GM23338 (cell line): Measurements from ENCODE around the gene CTNND2. TPM values are rescaled to one million over a fixed set of nuclear protein-coding genes. Genes with fewer than 3 reads are reported as not detected.

Experiments
- ATAC-seq: fragments of 200-7000 bp; cut with Tn5 transposase; 3 replicates; pipeline ENCODE4 v1.9.1; 2020
- DNase-seq: peaks from one replicate; pipeline ENCODE4 v3.0.0-alpha.2; 2015; ENCODE audit warnings: low spot score
- H2AFZ ChIP-seq: fragments of 200-600 bp; sonication (generic); 2 replicates; pipeline ENCODE4 v1.8.0; 2016; ENCODE audit warnings: antibody characterized with exemption, mild to moderate bottlenecking, moderate library complexity
- H3F3A ChIP-seq: fragments of 200-600 bp; sonication (generic); replicated peaks from 2 replicates; pipeline ENCODE4 v1.8.0; 2017; ENCODE audit warnings: antibody characterized with exemption, mixed run types, low read depth
- H3K27ac ChIP-seq: fragments of 200-600 bp; sonication (generic); 2 replicates; pipeline ENCODE4 v1.6.1; 2016; ENCODE audit warnings: low read depth
- H3K27me3 ChIP-seq: fragments of 200-600 bp; sonication (generic); 2 replicates; pipeline ENCODE4 v1.8.0; 2016; ENCODE audit warnings: mild to moderate bottlenecking, mixed run types, moderate library complexity; ENCODE audit not compliant: insufficient read depth
- H3K36me3 ChIP-seq: fragments of 200-600 bp; sonication (generic); 2 replicates; pipeline ENCODE4 v1.8.0; 2016; ENCODE audit warnings: mild to moderate bottlenecking; ENCODE audit not compliant: insufficient read depth
- H3K4me1 ChIP-seq: fragments of 200-600 bp; sonication (generic); 2 replicates; pipeline ENCODE4 v1.8.0; 2016; ENCODE audit warnings: mild to moderate bottlenecking, moderate library complexity; ENCODE audit not compliant: insufficient read depth
- H3K4me2 ChIP-seq: fragments of 200-600 bp; sonication (generic); 2 replicates; pipeline ENCODE4 v1.7.1; 2017; ENCODE audit warnings: mixed run types
- H3K4me3 ChIP-seq: fragments of 200-600 bp; sonication (generic); 2 replicates; pipeline ENCODE4 v1.6.1; 2016; ENCODE audit warnings: mixed run types
- H3K79me2 ChIP-seq: fragments of 200-600 bp; sonication (generic); replicated peaks from 2 replicates; pipeline ENCODE4 v1.8.0; 2017; ENCODE audit warnings: mild to moderate bottlenecking; ENCODE audit not compliant: insufficient read depth
- H3K9me2 ChIP-seq: fragments of 200-600 bp; sonication (generic); 2 replicates; pipeline ENCODE4 v1.8.0; 2017; ENCODE audit not compliant: insufficient read depth
- H4K20me1 ChIP-seq: fragments of 200-600 bp; sonication (generic); replicated peaks from 2 replicates; pipeline ENCODE4 v1.8.0; 2017; ENCODE audit warnings: mild to moderate bottlenecking; ENCODE audit not compliant: insufficient read depth
- H3K27ac Mint-ChIP-seq: 2 replicates; pipeline ENCODE4 v1.8.0; 2020; ENCODE audit warnings: inconsistent platforms, mild to moderate bottlenecking, moderate library complexity, mixed read lengths
- H3K27me3 Mint-ChIP-seq: 3 replicates; pipeline ENCODE4 v1.8.0; 2022; ENCODE audit warnings: low read depth, mild to moderate bottlenecking, moderate library complexity, mixed read lengths, inconsistent platforms; ENCODE audit not compliant: insufficient read depth, poor library complexity
- H3K36me3 Mint-ChIP-seq: 3 replicates; pipeline ENCODE4 v1.8.0; 2021; ENCODE audit warnings: low read depth, mild to moderate bottlenecking, inconsistent platforms, moderate library complexity, mixed read lengths
- H3K4me1 Mint-ChIP-seq: 3 replicates; pipeline ENCODE4 v1.8.0; 2020; ENCODE audit warnings: mild to moderate bottlenecking, inconsistent platforms, mixed read lengths
- H3K4me3 Mint-ChIP-seq: 3 replicates; pipeline ENCODE4 v1.8.0; 2021; ENCODE audit warnings: moderate library complexity, mild to moderate bottlenecking, inconsistent platforms, mixed read lengths
- H3K9me3 Mint-ChIP-seq: 3 replicates; pipeline ENCODE4 v1.8.0; 2020; ENCODE audit warnings: moderate library complexity, mild to moderate bottlenecking, inconsistent platforms, mixed read lengths
- CREB1 ChIP-seq: fragments of 250-450 bp; sonication (Bioruptor Pico); IDR thresholded peaks from 2 replicates; pipeline ENCODE4 v1.5.0; 2020; ENCODE audit warnings: low read depth, mild to moderate bottlenecking, moderate library complexity
- CTCF ChIP-seq, 2 experiments: fragments of 200-600 bp in 1 of 2; sonication (generic) in 1 of 2; conservative IDR thresholded peaks; 2 replicates each; pipeline versions ENCODE4 v1.5.1 to v1.6.1; 2016 to 2017; ENCODE audit warnings: antibody characterized with exemption in 2 of 2, low read depth in 2 of 2, mild to moderate bottlenecking in 2 of 2, moderate library complexity in 1 of 2
- ETS1 ChIP-seq: IDR thresholded peaks from 2 replicates; pipeline ENCODE4 v1.6.1; 2016; ENCODE audit warnings: antibody characterized with exemption
- EZH2 ChIP-seq: fragments of 200-600 bp; sonication (generic); IDR thresholded peaks from one replicate; pipeline ENCODE4 v1.8.0; 2017; ENCODE audit warnings: antibody characterized with exemption, mild to moderate bottlenecking, low read depth; ENCODE audit not compliant: unreplicated experiment
- EZH2phosphoT487 ChIP-seq: fragments of 200-600 bp; sonication (generic); IDR thresholded peaks from one replicate; pipeline ENCODE4 v1.8.1; 2018; ENCODE audit warnings: antibody characterized with exemption; ENCODE audit not compliant: unreplicated experiment
- JUNB ChIP-seq: IDR thresholded peaks from one replicate; pipeline ENCODE4 v1.6.1; 2016; ENCODE audit warnings: antibody characterized with exemption; ENCODE audit not compliant: unreplicated experiment
- NANOG ChIP-seq: IDR thresholded peaks from 2 replicates; pipeline ENCODE4 v1.6.1; 2016; ENCODE audit warnings: antibody characterized with exemption, borderline replicate concordance
- POLR2AphosphoS5 ChIP-seq: IDR thresholded peaks from 2 replicates; pipeline ENCODE4 v1.6.1; 2016; ENCODE audit warnings: antibody characterized with exemption, low read depth
- REST ChIP-seq: IDR thresholded peaks from one replicate; pipeline ENCODE4 v1.6.1; 2018; ENCODE audit warnings: antibody characterized with exemption; ENCODE audit not compliant: unreplicated experiment
- STAT1 ChIP-seq: IDR thresholded peaks from one replicate; pipeline ENCODE4 v1.6.1; 2016; ENCODE audit warnings: antibody characterized with exemption; ENCODE audit not compliant: unreplicated experiment
- ZNF114 ChIP-seq: fragments of 250-450 bp; sonication (Bioruptor Pico); IDR thresholded peaks from 2 replicates; pipeline ENCODE4 v1.5.0; 2020; ENCODE audit warnings: mild to moderate bottlenecking, moderate library complexity
- ZNF331 ChIP-seq: fragments of 250-450 bp; sonication (Bioruptor Pico); IDR thresholded peaks from 2 replicates; pipeline ENCODE4 v1.5.0; 2020; ENCODE audit warnings: low read depth, mild to moderate bottlenecking, moderate library complexity
- ZNF462 ChIP-seq: fragments of 250-450 bp; sonication (Bioruptor Pico); IDR thresholded peaks from 2 replicates; pipeline ENCODE4 v1.5.0; 2020; ENCODE audit warnings: mild to moderate bottlenecking, moderate library complexity
- polyA plus RNA-seq: library from polyadenylated mRNA; unstranded; fragments of >200 nt; fragmentation: Nextera tagmentation; extraction: Ambion mirVana; gene quantifications from 2 replicates; pipeline ENCODE4 v1.2.1, GENCODE V29; 2016
- total RNA-seq: library from RNA; depleted of rRNA; stranded (reverse); fragments of >200 nt; shearing (Covaris generic); gene quantifications from 2 replicates; pipeline ENCODE4 v1.2.3, GENCODE V29; 2014

The CTNND2 gene
- total and polyA plus RNA-seq, 2 experiments from 2014 or later: 5.1 to 7.0 TPM

GRCh38 chr5:11146171-11146570 lies 758.1 kb downstream of the CTNND2 start:
- no peak for TF ChIP-seq REST
- TF ChIP-seq ZNF114 (CRISPR knock-in tag): no peak
- TF ChIP-seq POLR2AphosphoS5: no peak
- TF ChIP-seq EZH2: no peak
- TF ChIP-seq STAT1: no peak
- no peak for TF ChIP-seq ETS1
- TF ChIP-seq CREB1 (CRISPR knock-in tag): no peak
- no peak for TF ChIP-seq JUNB
- TF ChIP-seq EZH2phosphoT487: no peak
- no peak for TF ChIP-seq ZNF462 (CRISPR knock-in tag)
- no peak for TF ChIP-seq NANOG
- no peak for TF ChIP-seq CTCF (conservative IDR thresholded peaks at IDR 0.05; ENCODE audit: low read depth in 2 of 2)
- no peak for TF ChIP-seq ZNF331 (CRISPR knock-in tag)
- H3K4me2 ChIP-seq: no peak overlapping the region
- H4K20me1 ChIP-seq: no peaks in the 10 kb centered on the region
- no peak overlapping the region for H3K27ac ChIP-seq
- no peaks in the 10 kb centered on the region for H3K4me1 ChIP-seq
- no peak overlapping the region for H3K4me3 Mint-ChIP-seq
- H3K4me3 ChIP-seq: no peak overlapping the region
- H3K27me3 ChIP-seq: no peaks in the 10 kb centered on the region
- no peaks in the 10 kb centered on the region; the same call in 2 of the 3 replicates for H3K4me1 Mint-ChIP-seq
- H3K36me3 Mint-ChIP-seq: no peaks in the 10 kb centered on the region
- H3F3A ChIP-seq: no peaks in the 10 kb centered on the region
- DNase-seq: no peak
- H3K36me3 ChIP-seq: no peaks in the 10 kb centered on the region
- no peaks in the 10 kb centered on the region for H3K9me3 Mint-ChIP-seq
- H3K27me3 Mint-ChIP-seq: peaks cover 1% of the 10 kb centered on the region
- no peak overlapping the region for H2AFZ ChIP-seq
- no peaks in the 10 kb centered on the region for H3K9me2 ChIP-seq
- H3K79me2 ChIP-seq: no peaks in the 10 kb centered on the region
- ATAC-seq: no peak
- H3K27ac Mint-ChIP-seq: no peak overlapping the region
